SK-N-SH treated with all-trans-retinoic acid at 6 μM for 48 hours (cell line): ENCODE data around the gene HIF3A.

Source experiments
- ARNTL ChIP-seq: fragments of 450-650 bp; formaldehyde crosslinking; IDR thresholded peaks from 2 replicates; pipeline ENCODE4 v1.5.0; 2020; ENCODE audit warnings: low read depth, mild to moderate bottlenecking, moderate library complexity, borderline replicate concordance
- RARB ChIP-seq: fragments of 250-450 bp; sonication (Bioruptor Pico); IDR thresholded peaks from 2 replicates; pipeline ENCODE4 v1.8.0; 2021; ENCODE audit warnings: mild to moderate bottlenecking, moderate library complexity
- TOX ChIP-seq: fragments of 250-450 bp; sonication (Bioruptor Pico); IDR thresholded peaks from 2 replicates; pipeline ENCODE4 v1.8.0; 2021; ENCODE audit warnings: mild to moderate bottlenecking, moderate library complexity, borderline replicate concordance
- ZFP3 ChIP-seq: fragments of 250-450 bp; sonication (Bioruptor Pico); IDR thresholded peaks from 2 replicates; pipeline ENCODE4 v1.5.0; 2020; ENCODE audit warnings: mild to moderate bottlenecking, moderate library complexity
- ZNF565 ChIP-seq: fragments of 450-650 bp; formaldehyde crosslinking; conservative IDR thresholded peaks from 2 replicates; pipeline ENCODE4 v1.5.0; 2020; ENCODE audit warnings: low read depth, mild to moderate bottlenecking, moderate library complexity
- ZNF8 ChIP-seq: fragments of 450-650 bp; formaldehyde crosslinking; IDR thresholded peaks from 2 replicates; pipeline ENCODE4 v1.5.0; 2020; ENCODE audit warnings: mild to moderate bottlenecking, moderate library complexity
- TF ChIP-seq, protein P1 (sequence below): fragments of 250-450 bp; sonication (Bioruptor Pico); IDR thresholded peaks from 2 replicates; pipeline ENCODE4 v1.5.1; 2020; ENCODE audit warnings: low read depth, mild to moderate bottlenecking, moderate library complexity

DNA sequence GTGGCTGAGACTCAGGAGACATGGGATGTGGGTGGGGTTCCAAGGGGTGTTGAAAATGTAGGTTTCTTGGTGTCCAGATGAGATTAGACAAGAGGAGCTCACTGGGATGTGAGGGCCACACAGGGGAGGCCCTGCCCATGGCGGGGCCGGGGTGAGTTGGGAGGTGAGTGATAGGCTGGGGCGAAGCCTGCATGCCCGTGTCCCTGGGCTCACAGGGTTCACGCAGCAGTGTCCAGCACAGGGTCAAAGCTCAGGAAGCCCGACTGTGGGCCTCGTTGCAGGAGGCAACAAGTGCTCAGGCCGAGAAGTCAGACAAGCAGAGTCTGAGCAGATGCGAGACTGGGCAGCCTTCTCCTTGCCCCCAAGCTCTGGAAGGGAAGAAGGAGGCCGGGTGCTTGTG, 89.3 kb downstream of the HIF3A start:
- TF ChIP-seq ZNF8, result no peak
- TF ChIP-seq, protein P1, sequence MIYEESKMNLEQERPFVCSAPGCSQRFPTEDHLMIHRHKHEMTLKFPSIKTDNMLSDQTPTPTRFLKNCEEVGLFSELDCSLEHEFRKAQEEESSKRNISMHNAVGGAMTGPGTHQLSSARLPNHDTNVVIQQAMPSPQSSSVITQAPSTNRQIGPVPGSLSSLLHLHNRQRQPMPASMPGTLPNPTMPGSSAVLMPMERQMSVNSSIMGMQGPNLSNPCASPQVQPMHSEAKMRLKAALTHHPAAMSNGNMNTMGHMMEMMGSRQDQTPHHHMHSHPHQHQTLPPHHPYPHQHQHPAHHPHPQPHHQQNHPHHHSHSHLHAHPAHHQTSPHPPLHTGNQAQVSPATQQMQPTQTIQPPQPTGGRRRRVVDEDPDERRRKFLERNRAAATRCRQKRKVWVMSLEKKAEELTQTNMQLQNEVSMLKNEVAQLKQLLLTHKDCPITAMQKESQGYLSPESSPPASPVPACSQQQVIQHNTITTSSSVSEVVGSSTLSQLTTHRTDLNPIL (CRISPR knock-in tag), result no peak
- no peak for TF ChIP-seq RARB
- TF ChIP-seq ZFP3 (CRISPR knock-in tag), result no peak
- no peak for TF ChIP-seq ZNF565 (CRISPR knock-in tag)
- no peak for TF ChIP-seq TOX (CRISPR knock-in tag)
- TF ChIP-seq ARNTL (CRISPR knock-in tag), result no peak
